ENCODE results near the gene PRICKLE4. TPM values are rescaled to one million over a fixed set of nuclear protein-coding genes. Genes with fewer than 3 reads are reported as not detected.

Gene PRICKLE4
- total and polyA plus RNA-seq, 2 of the 8 experiments (the other 6 are each of a cell fraction or from before 2014, with no cell fraction given): 0.32 to 1.4 TPM

DNA sequence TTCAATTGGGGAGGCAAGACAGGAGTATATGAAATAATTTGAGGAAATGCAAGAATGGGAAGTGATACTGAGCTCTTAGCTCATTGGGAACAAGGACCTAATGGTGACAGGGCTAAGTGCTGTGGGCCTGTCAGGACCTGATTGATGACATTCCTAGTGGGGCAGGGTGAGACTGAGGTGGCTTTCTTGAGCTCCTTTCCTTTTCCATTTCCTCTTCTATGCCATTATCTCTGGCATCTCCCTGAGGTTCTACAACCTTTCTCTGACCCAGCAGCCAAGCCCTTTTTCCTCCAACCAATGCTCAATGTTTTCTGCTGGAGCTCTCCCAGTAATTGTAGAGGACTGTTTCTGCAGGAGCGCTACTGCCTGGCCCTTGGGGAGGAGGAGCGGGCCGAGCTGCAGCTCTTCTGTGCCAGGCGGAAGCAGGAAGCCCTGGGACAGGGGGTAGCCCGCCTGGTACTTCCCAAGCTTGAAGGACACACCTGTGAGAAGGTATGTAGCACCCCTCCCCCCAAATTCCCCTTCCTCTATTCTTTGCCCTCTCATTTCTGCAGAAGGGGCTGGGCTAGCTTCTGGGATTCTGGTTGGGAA, 4.1 kb downstream of the PRICKLE4 start:
- Histone ChIP-seq H2BK20ac (ENCODE audit: low read length) (no peak overlapping the region), H3K9ac (replicated peaks in 1 of 4; ENCODE audit: extremely low read depth in 1 of 4, low read depth in 3 of 4, low read length in 3 of 4) (no peak overlapping the region), H3K27me3 (replicated peaks in 1 of 4; ENCODE audit: control insufficient read depth in 3 of 4, extremely low read depth in 1 of 4, insufficient read depth in 3 of 4, low read length in 3 of 4) (peaks cover 2 to 39% (median 25%) of the 10 kb centered on the region in 4 experiments), H2BK15ac (ENCODE audit: low read length) (no peak overlapping the region), H3K9me3 (ENCODE audit: insufficient read depth in 2 of 2, low read depth in 1 of 2, low read length in 1 of 2) (no peaks in the 10 kb centered on the region), H3K56ac (replicated peaks; ENCODE audit: insufficient read length, low read depth, low read length) (no peak overlapping the region), H3K27ac (ENCODE audit: low read depth, low read length) (no peak overlapping the region), H2AFZ (ENCODE audit: low read length) (no peak overlapping the region), H4K91ac (replicated peaks; ENCODE audit: insufficient read length, low read length) (no peak overlapping the region), H3K4ac (replicated peaks; ENCODE audit: insufficient read length, low read depth, low read length) (no peak overlapping the region), H2AK5ac (ENCODE audit: low read depth, low read length) (no peak overlapping the region), H3K23me2 (ENCODE audit: low read depth, low read length) (peaks cover 16% of the 10 kb centered on the region), H3K4me2 (ENCODE audit: insufficient read depth in 1 of 2, low read depth in 2 of 2, low read length in 2 of 2) (peak overlapping the region in 1 of 2 experiments; percentile 26; a peak in 2 of 4 replicates), H3K4me3 (ENCODE audit: extremely low read depth in 1 of 4, insufficient read depth in 2 of 4, low read depth in 3 of 4, low read length in 4 of 4) (no peak overlapping the region), H3K79me1 (ENCODE audit: low read depth, low read length) (peaks cover 2% of the 10 kb centered on the region; the same call in 1 of the 2 replicates), H2BK12ac (ENCODE audit: low read depth, low read length) (no peak overlapping the region), H4K20me1 (replicated peaks in 1 of 2; ENCODE audit: control insufficient read depth in 1 of 2, insufficient read depth in 2 of 2, low read length in 2 of 2) (peaks cover 0 to 9% of the 10 kb centered on the region in 2 experiments), H4K5ac (ENCODE audit: insufficient read length, low read depth, low read length) (no peak overlapping the region), H2BK5ac (ENCODE audit: low read depth, low read length) (no peak overlapping the region), H3K79me2 (ENCODE audit: control insufficient read depth in 1 of 2, insufficient read depth in 2 of 2, low read length in 2 of 2) (peaks cover 0 to 12% of the 10 kb centered on the region in 2 experiments; a peak in 3 of 4 replicates), H3K14ac (ENCODE audit: insufficient read length) (no peak overlapping the region), H3K4me1 (replicated peaks in 1 of 4; ENCODE audit: control insufficient read depth in 3 of 4, insufficient read depth in 4 of 4, low read length in 3 of 4) (peaks cover 2 to 7% (median 3%) of the 10 kb centered on the region in 4 experiments; a peak in 6 of 7 replicates), H3K18ac (ENCODE audit: extremely low read depth, low read length) (no peak overlapping the region), H3K23ac (ENCODE audit: insufficient read length) (no peak overlapping the region), H4K8ac (ENCODE audit: extremely low read depth, insufficient read depth, low read length) (no peak overlapping the region), H3K36me3 (ENCODE audit: control insufficient read depth in 2 of 4, insufficient read depth in 4 of 4, low read length in 3 of 4) (peaks cover 3 to 9% (median 8%) of the 10 kb centered on the region in 4 experiments; a peak in 7 of 8 replicates), H2BK120ac (replicated peaks; ENCODE audit: low read depth, low read length) (no peak overlapping the region)
- ChIA-PET CTCF (ENCODE audit: partially characterized antibody) (interaction anchor here (0.7 to 5.1 kb wide), 26 partner anchors 9 to 416 kb away, joined by 3 to 108 read pairs (median 4); partner anchors contain the start of genes BYSL, MED20 and TAF8), POLR2A (ENCODE audit: partially characterized antibody) (interaction anchor here (1.0 to 1.9 kb wide), 4 partner anchors 10 to 266 kb away, joined by 3 to 6 read pairs (median 4); partner anchors contain the start of genes BYSL, MED20 and TAF8)
- 68% methylated on average over 5 of the region's 5 CpGs; no CpG with 5 or more reads in 1 of the 2 experiments for WGBS, 2 experiments (ENCODE audit: extremely low coverage in 1 of 2, insufficient coverage in 1 of 2, insufficient read length in 1 of 2, insufficient replicate concordance in 2 of 2, low coverage in 1 of 2, low lambda C conversion rate in 2 of 2, missing lambda C conversion rate in 1 of 2)
- DNase-seq (ENCODE audit: low read depth in 1 of 2, low spot score in 2 of 2) (no peak), FAIRE-seq (no peak)
- TF ChIP-seq BCL11A (IDR thresholded peaks at IDR 0.05; ENCODE audit: low read depth in 2 of 2, low read length in 2 of 2) (no peak), POU5F1 (IDR thresholded peaks at IDR 0.05; ENCODE audit: low read depth, low read length) (no peak), SAP30 (IDR thresholded peaks at IDR 0.05; ENCODE audit: insufficient read depth, insufficient replicate concordance, low read length) (no peak), SIX5 (IDR thresholded peaks at IDR 0.05; ENCODE audit: low read depth, low read length) (no peak), TCF12 (IDR thresholded peaks at IDR 0.05; ENCODE audit: low read depth, low read length) (no peak), RFX5 (IDR thresholded peaks at IDR 0.05; ENCODE audit: borderline replicate concordance, low read depth, low read length) (no peak), BACH1 (IDR thresholded peaks at IDR 0.05; ENCODE audit: low read length) (no peak), SIRT6 (IDR thresholded peaks at IDR 0.05; ENCODE audit: low read length) (no peak)
- TF ChIP-seq, protein P1, sequence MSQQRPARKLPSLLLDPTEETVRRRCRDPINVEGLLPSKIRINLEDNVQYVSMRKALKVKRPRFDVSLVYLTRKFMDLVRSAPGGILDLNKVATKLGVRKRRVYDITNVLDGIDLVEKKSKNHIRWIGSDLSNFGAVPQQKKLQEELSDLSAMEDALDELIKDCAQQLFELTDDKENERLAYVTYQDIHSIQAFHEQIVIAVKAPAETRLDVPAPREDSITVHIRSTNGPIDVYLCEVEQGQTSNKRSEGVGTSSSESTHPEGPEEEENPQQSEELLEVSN (IDR thresholded peaks at IDR 0.05): no peak
- TF ChIP-seq, protein P2, sequence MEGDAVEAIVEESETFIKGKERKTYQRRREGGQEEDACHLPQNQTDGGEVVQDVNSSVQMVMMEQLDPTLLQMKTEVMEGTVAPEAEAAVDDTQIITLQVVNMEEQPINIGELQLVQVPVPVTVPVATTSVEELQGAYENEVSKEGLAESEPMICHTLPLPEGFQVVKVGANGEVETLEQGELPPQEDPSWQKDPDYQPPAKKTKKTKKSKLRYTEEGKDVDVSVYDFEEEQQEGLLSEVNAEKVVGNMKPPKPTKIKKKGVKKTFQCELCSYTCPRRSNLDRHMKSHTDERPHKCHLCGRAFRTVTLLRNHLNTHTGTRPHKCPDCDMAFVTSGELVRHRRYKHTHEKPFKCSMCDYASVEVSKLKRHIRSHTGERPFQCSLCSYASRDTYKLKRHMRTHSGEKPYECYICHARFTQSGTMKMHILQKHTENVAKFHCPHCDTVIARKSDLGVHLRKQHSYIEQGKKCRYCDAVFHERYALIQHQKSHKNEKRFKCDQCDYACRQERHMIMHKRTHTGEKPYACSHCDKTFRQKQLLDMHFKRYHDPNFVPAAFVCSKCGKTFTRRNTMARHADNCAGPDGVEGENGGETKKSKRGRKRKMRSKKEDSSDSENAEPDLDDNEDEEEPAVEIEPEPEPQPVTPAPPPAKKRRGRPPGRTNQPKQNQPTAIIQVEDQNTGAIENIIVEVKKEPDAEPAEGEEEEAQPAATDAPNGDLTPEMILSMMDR (IDR thresholded peaks at IDR 0.05; ENCODE audit: control extremely low read depth in 1 of 3, insufficient read depth in 1 of 3, low read depth in 1 of 3, low read length in 3 of 3): no peak
